SKM-1 (cell line): ENCODE measurements around the gene FADS2.
A peak's percentile ranks its signal among the peaks of the same experiment; 100 is the strongest.

Experiments
- DNase-seq: peaks from one replicate; lab custom pipeline; 2025; ENCODE audit not compliant: unreplicated experiment; lab: John Stamatoyannopoulos, UW

Gene FADS2

DNA sequence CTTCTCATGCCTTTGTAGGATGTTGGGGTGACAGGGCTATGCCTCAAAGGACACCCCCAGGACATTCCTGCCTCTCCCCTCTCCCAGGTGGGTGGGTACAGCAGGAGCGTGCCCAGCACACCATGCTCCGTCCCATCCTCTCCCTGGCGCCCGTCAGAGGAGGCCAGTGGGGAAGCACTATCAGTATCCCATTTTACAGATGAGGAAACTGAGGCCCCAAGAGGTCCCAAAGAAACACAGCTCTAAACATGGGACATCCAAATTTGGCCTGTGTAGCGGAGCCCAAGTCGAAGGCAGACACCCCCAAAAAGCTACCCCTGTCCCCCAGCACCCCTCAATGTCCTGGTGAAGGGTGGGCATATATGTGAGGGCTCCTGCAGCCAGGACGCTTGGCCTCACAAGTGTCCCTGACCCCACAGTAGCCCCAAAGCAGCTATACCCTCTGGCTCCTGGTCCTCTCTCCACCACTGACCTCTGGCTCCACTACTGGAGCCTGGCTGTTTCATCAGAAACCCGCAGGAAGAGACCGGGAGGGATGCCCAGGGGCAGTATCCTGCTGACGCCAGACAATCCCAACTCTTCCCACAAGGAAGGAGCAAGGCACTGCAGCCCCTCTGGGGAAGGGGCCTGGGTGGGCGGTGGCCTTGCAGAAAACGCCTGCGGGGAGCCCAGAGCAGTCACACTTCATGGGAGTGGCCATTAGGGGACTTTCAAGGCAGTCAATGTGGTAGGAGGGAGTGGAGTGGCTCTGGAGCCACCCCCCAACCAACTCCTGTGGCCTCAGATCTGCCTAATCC is 57.9 kb downstream of the FADS2 start:
- DNase-seq = no peak

DNA sequence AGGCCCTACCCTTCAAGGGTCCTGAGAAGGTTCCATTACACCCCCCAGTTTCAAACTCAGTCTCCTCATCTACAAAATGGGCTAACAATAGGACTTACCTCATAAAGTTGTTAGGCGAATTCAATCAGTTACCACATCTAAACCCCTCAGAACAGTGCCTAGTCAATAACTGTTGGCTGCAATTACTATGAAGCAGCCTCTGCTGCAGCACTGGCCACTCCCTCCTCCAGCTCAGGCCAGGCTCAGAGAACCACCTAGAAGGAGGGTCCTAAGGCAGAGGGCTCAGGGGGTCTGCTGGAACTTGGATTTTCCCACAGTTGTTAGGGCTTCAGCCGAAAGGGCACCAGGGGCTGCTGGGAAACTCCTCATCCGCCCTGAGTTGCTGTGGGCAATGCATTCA is 58.5 kb downstream of the FADS2 start:
- DNase-seq = no peak

DNA sequence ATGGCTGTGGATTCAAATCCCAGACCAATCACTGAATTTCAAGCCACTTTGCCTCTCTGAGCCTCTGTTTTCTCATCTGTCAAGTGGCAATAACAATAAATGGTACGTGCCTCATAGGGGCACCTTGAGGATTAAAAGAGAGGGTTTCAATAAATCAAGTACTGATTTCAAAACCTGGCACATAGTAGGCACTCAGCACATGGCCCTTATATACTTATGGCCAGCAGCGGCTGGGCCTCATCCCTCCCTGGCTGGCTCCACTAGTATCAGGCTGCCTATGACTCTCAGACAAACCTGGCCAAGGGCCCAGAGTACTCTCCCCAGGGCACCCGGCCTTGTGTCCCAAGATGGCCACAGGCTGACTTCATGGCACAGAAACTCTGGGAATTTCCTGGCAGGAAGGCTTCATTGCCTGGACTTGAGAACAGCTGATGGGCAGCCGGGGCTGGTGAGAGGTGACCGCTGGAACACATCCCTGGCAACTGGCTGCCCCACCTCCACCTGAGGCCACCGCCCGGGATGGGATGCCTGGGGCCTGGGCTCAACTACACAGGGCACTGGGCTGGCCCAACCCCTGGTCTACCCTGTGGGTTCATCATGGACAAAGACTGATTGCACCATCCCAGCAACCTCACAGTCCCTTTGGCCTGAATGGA is 59.9 kb downstream of the FADS2 start:
- DNase-seq = no peak

DNA sequence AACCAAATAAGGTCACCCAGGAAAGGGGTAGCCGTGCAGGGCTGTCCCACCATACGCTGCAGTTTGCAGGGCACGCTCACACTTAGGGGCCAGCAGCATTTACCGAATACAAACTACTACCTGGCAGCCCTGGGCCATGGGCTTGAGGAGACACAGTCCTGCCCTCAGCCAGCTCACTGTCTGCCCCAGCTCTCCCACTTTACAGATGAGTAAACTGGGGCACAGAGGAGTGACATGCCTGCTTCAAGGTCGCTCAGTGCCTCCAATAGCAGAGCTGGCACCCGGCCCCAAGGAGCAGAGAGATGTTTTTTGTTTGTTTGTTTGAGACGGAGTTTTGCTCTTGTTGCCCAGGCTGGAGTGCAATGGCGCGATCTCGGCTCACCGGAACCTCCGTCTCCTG is 60.5 kb downstream of the FADS2 start:
- no peak for DNase-seq

DNA sequence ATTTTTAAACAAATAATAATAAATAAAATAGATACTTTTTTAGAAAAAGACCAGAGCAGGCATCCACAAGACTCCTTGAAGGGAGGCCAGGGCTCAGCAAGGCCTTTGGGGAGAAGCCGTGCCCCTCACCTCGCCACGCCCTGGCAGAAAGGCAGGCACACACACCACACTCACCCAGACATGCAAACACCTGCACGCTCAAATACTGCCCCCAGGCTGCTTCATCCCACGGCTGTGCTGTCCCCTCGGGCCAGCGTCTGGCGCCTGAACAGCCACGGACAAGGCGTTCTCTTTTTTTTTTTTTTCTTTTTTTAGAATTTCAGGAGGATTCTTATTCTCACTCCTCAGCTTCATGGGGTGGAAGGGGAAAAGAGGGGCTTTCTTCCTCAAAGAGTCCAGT is 61.7 kb downstream of the FADS2 start:
- DNase-seq = no peak

DNA sequence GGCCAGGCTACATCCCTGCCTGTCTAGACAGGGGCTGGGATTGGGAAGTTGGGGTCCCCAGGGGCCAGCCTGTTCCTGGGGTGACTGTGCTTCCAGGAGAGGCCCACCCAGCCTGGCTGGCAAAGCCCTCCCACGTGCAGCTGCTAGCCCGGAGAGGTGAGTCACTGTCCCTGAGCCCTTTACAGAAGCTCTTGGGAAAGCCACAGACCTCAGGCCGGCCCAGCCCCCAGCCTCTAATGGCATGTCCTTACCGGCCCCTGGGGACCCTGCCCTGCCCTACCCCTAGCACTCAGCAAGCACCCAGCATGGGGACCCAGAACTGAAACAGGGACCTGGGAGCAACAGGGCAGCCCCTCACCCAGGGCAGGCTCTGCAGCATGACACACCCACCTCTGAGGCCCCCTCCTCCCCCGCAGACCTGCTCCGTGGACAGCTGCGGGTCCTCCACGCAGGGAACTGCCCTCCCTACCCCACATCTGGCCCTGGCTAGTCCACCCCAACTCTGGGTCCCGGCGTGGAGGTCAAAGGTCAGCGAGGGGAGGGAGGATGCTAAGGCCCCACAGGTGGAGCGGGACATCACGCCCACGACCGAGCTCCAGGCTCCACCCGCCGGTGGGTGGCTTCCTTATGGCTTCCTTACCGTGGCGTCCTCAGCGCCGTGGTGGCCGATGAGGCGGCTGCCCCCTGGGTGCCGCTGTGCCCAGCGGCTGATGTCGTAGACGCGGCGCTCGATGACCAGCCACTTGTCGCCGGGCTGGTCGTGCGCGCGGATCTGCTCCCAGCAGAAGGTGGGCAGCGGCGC is 62.6 kb downstream of the FADS2 start:
- no peak for DNase-seq

DNA sequence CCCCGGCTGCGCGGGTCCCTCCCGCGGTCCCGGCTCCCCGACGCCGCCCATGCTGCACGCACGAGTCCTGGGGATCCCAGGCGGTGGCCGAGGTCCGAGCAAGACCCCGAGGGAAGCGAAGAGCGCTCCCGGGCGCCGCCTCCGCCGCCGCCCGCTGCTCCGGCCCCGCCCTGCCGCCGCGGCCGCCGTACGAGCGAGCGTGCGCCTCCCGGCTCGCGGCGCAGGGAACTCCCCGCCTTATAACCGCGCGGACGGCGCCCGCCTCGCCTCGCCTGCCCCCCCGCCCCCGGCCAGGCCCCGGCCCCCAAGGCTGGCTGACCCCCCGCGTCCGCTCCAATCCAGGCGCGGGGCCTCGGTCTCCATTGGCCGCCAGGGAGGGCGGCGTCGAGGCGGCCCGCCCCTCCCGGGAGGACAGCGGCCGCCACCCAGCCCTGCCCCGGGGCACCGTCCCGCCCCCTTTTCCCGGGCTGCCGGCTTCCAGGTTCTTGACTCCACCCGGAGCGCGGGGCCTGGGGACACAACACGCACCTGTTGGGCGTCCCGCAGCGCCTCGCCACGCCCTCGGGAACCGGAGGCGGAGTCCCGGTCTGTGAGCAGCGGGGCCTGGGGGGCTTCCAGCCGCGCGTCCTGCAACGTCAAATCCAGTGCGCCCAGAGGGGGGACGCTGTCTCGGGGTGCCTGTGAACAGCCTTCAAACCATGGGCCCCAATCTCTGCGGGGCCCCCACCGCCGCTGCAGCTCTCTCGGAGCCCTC is 63.4 kb downstream of the FADS2 start, which contains the start of gene FADS3:
Gene FADS3 (minus strand): TSS at position 215 of the 754 bp plus-strand sequence. CDS start 164 bp downstream, at position 51.
- peak; percentile 9 for DNase-seq

DNA sequence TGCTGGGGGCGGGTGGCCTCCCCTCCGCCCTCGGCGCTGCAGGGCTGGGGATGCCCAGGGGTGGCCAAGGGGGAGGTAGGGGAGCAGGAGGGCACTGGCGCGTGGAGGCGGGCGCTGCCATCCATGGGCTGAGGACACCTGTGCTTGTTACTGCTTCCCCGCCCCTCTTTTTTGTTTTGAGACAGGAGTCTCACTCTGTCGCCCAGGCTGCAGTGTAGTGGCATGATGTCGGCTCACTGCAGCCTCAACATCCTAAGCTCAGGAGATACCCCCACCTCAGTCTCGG is 63.9 kb downstream of the FADS2 start:
- DNase-seq = no peak

DNA sequence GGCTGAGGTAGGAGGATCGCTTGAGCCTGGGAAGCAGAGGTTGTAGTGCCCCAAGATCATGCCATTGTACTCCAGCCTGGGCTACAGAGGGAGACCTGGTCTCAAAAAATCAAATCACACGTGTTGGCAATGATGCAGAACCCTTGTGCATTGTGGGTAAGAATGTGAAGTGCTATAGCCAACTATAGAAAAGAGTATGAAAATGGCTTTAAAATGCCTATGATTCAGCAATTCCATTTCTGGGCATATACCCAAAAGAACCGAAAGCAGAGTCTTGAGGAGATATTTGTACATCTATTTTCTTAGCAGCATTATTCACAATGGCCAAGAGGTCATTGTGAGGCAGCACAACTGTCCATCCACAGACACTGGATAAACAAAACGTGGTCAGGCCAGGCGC is 65.9 kb downstream of the FADS2 start:
- no peak for DNase-seq

DNA sequence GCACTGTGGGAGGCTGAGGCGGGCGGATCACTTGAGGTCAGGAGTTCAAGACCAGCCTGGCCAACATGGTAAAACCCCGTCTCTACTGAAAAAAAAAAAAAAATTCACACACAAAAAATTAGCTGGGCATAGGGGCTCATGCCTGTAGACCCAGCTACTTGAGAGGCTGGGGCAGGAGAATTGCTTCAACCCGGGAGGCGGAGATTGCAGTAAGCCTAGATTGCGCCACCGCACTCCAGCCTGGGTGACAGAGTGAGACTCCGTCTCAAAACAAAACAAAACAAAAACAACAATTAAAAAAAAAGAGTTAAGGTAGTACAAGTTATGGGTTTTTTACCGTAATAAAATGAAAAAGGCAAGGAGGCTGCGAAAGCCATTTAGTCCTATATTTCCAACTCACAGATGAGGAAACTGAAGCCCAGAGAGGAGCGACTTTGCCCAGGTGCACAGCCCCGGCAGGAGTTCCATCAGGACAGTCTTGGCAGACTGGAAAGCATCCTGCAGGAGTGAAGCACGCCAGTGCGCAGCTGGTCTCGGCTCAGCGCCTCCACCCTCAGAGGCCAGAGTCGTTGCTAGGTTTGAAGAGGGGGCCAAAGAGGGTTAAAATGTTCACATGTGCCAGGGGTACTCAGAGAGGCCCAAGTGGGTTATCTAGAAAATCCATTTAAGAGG is 67.1 kb downstream of the FADS2 start:
- no peak for DNase-seq

DNA sequence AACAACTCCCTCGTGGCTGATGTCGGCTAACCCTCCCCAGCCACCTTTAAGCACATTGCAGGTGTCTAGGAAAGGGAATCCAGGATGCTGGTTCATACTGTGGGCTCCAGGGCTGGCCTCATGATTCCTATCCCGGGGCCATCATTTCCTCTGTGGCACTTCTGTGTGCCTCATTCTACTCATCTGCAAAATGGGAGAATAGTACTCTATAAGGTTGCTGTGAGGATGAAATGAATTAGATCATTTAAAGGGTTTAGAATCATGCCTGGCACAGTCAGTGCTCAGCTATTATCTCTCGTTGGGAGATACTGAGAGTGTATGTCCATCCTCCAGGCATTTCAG is 67.6 kb downstream of the FADS2 start:
- no peak for DNase-seq

DNA sequence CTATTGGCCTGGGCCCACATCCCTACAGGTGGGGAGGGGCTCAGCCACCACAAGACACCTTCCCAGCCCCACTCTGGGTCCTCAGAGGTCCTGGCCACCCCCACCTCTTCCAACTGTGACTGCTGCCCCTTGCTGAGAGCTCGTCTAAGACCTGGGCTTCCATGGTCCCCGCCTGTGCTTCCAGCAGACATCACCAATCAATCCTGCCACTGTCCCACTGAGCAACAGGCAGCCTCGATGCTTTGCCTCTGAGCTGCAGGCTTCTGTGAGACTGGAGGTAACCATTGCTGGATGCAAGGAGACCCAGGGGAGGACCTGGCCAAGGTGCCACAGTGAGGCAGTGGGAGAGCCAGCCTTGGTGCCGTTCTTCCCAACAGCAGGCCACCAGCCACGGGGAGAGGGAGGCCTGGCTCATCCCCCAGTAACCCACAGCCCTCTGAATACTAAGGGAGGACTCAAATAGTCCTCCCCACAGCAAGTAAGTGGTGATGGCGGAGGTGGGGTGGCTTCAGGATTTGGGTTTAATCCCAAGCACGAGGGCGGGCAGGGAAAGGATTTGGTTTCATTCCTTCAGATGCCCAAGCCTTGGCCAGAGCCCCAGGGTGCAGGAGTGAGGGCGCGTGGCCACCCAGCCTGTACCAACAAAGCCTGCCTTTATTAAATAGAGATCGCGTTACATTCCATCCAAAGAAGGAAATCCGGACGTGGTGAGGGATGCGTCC is 68.7 kb downstream of the FADS2 start:
- DNase-seq = no peak

DNA sequence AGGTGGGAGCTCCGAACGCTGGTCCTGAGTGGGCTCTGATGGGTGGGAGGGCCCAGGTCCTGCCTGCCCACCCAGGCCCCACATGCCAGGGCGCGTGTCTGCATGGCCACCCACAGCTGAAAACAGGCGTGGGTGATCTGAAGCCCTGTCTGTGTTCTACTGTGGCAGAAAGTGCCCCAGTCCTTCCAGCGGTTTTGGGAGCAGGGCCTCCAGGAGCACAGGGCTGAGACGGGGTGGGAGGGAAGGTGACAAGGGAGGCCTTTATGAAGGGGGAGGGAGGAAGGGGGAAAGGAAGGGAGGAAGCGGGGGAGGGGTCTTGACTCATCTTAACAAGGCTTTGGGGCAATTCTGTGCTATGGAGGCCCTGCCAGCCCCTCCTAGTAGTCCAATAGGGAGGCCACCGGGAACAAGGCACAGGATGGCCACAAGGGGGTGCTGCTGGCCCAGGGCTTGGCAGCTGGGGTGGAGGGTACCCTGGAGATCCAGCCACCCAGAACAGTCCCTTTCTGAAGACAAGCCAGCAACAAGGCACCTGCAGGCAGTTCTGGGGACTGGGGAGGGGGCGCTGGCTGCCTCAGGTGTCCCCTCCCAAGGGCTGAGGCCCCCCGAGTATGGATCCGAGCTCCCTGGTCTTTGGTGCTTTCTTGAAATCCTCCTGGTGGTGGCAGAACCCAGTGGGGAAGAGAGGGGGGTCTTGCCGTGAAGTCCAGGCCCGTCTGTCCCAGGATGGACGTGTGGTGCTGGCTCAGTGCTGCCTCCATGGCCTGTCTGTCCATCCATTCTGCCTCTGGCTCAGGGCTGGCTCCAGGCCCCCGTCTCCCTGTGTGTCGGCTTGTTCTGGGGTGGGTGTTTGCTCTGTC is 69.5 kb downstream of the FADS2 start:
- peak; percentile 34 for DNase-seq

DNA sequence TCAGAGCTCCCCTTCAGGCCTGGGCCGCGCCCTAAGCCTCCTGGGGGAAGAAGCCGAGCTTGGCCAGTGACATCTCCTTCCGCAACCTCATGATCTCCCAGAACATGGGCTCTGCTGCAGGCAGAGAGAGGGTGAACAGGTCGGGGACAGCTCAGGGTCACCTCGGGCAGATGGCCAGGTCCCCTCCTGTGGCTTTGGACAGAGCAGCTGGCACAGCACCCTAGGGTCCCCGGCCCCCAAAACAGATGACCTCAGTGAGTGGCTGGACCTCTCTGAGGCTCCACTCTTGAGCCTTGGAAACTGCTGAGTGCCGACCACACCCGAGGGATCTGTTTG is 70.1 kb downstream of the FADS2 start:
- DNase-seq = no peak

DNA sequence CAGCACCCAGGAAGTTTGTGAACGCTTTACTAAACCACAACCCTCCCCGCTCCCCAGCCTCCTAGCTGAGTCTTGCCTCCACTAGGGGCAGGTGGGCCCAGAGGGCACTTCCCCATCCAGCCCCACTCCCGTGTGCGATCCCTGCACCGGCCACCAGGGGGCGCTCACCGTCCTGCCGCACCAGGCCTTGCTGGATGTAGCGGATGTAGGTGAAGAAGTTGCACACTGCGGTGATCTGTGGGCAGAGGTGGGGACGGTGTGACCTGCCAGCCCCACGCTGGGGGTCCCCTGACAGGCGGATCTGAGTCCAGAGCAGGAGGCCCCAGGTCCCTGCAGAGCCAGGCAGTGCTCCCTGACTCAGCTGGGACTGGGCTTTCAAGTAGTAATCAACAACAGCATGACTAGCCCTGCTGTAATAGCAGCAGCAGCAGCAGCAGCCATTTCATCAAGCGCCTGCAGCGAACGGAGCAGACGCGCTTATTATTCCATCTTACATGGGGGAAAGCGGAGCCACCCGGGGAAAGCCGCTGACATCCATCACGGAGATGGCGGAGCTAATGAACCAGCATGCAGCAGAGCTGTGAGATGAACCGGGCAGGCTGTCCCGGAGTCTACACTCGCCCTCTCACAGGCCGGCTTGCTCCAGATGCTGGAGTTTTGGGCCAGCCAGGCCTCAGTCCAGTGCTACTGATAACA is 71.2 kb downstream of the FADS2 start:
- peak; percentile 51 for DNase-seq

DNA sequence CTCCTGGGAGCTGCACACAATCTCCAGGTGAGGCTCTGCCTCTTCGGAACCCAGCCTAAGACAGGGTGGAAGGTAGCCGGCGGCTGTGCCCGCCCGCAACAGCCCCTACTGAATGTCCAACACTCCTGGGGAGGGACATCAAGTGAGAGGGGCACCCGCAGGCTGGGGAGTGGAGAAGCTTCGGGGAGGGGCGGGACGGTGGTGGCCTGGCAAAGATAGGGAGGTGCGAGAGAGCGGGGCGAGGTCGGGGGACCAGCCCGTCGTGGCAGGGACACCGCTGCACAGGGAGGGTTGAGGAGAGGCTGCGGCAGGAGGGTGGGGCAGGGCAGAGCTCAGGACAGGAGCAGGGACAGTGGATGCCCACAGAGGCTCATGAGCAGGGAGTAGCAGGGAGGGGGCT is 72.2 kb downstream of the FADS2 start:
- DNase-seq = no peak

DNA sequence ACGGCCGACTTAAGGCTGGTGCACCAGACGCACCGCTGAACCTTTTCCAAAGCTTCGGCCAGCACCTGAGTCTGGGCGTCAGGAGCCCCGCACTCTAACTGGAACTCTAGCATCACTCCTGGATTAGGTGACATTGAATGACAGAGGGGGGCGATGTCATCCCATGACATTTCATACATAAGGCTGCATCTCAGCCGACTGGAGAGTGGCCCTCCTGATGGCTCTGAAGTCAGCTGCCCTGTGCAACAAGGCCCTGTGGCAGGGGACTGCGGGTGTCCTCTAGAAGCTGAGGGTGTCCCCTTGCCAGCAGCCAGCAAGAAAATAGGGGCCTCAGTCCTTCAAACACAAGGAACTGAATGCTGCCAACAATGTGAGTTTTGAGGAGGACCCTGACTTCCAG is 73.3 kb downstream of the FADS2 start:
- DNase-seq = no peak

DNA sequence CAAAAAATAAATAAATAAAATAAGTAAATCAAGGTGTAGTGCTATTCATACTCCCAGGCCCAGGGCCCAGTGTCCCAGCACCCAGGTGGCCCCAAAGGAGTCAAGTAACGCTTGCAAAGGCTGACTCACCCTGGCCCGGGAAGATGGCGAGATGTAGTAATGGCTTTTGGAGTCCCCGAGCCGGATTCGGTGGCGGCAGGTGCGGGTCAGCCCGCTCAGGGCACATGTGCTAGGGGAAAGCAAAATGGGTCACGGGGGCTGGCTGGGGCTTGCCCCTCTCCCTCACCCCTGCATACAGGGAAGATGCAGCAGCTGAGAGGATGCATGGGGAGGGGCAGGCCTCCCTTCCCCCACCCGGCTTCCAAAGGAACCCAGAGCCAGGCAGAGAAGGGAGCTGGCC is 74.2 kb downstream of the FADS2 start:
- no peak for DNase-seq

DNA sequence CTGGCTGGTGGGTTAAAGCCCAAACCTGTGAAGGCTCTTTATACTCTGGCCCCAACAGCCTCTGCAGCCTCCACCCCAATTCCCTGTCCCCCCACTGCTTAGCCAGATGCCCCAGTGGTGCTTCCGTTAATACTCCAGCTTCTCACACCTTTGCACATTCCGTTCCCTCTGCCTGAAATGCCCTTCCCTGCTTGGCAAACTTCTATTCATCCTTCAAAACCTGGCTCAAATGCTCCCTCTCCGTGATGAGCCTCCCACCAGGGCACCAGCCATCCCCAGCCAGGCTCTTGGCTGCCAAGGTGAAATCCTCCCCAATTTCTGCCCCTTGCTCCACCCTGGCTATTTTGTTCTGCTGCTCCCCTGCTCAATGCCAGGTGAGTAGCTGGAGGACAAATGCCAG is 75.7 kb downstream of the FADS2 start:
- DNase-seq = no peak
